Measurements from ENCODE around the gene ASIC5. TPM values are rescaled to one million over a fixed set of nuclear protein-coding genes. Genes with fewer than 3 reads are reported as not detected.

The ASIC5 gene
- total and polyA plus RNA-seq, 2 of the 4 experiments (the other 2 are of a cell fraction) = not detected

DNA sequence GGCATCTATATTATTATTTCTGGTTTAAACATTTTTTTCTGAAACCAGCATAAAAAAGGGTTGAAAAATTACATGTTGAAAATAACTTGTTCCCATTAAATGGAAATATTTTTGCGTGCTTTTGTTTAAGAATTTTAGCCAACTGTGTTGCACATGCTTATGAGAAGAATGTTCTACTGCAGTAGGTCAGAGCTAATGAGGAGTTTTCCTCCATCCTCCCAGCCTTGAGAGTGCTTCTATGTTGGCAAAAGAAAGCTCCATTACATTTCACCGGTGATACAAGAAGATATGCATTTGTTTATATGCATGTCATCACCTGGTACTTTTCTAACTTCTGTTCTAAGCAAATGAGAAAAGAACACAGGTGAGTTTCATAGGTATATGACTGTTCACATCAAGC is 23.9 kb upstream of the ASIC5 start:
- Histone ChIP-seq H3K4me1 (ENCODE audit: control insufficient read depth, insufficient read depth, low read length) (no peaks in the 10 kb centered on the region), H3K27me3 (ENCODE audit: control insufficient read depth, insufficient read depth, low read length) (no peaks in the 10 kb centered on the region), H3K4me3 (ENCODE audit: insufficient read depth, low read depth, low read length) (no peak overlapping the region), H3K14ac (replicated peaks; ENCODE audit: low read depth, low read length) (no peak overlapping the region), H3K9ac (ENCODE audit: low read depth, low read length) (no peak overlapping the region), H3K56ac (ENCODE audit: extremely low read depth, insufficient read depth, low read length) (no peak overlapping the region), H2AK9ac (replicated peaks; ENCODE audit: low read depth, low read length, poor library complexity) (no peak overlapping the region), H2BK15ac (ENCODE audit: low read depth, low read length) (no peak overlapping the region), H2BK120ac (ENCODE audit: low read depth, low read length) (no peak overlapping the region), H3K4ac (ENCODE audit: low read depth, low read length) (no peak overlapping the region), H3K27ac (ENCODE audit: insufficient read depth, low read length) (no peak overlapping the region), H3K9me1 (ENCODE audit: insufficient read depth, low read length) (no peaks in the 10 kb centered on the region), H4K91ac (ENCODE audit: insufficient read depth, low read depth, low read length) (no peak overlapping the region), H2AK5ac (ENCODE audit: low read depth, low read length) (no peak overlapping the region), H3K79me1 (ENCODE audit: low read depth in 1 of 2, low read length in 2 of 2) (no peaks in the 10 kb centered on the region), H3K9me3 (ENCODE audit: control insufficient read depth, insufficient read depth, low read length) (0 out of 2 replicates have a peak, but pooled peaks cover 2% of the 10 kb centered on the region), H3K4me2 (ENCODE audit: low read depth, low read length) (no peak overlapping the region), H3K36me3 (ENCODE audit: control insufficient read depth, insufficient read depth, low read length) (no peaks in the 10 kb centered on the region), H2AFZ (replicated peaks; ENCODE audit: low read length, poor library complexity) (no peak overlapping the region), H3K23ac (ENCODE audit: low read depth, low read length) (no peak overlapping the region), H4K5ac (ENCODE audit: low read depth, low read length) (no peak overlapping the region), H4K8ac (ENCODE audit: low read depth in 2 of 2, low read length in 2 of 2) (no peak overlapping the region), H4K20me1 (ENCODE audit: insufficient read depth, low read length) (no peaks in the 10 kb centered on the region), H2BK20ac (ENCODE audit: low read depth, low read length) (no peak overlapping the region), H3K18ac (ENCODE audit: low read depth, low read length) (no peak overlapping the region), H2BK5ac (ENCODE audit: low read depth, low read length, poor library complexity, severe bottlenecking) (no peak overlapping the region)
- dilution Hi-C loops (cut with HindIII; ENCODE audit: low sequenced_read_pairs, unreplicated experiment) = no loop called here
- no TSS peak for BruUV-seq (replicated peaks)
- TF ChIP-seq SMC3 (IDR thresholded peaks at IDR 0.05; ENCODE audit: low read depth, low read length) = no peak
- no peak for TF ChIP-seq POLR2A (IDR thresholded peaks at IDR 0.05; ENCODE audit: low read depth, low read length)
- TF ChIP-seq BHLHE40 (IDR thresholded peaks at IDR 0.05; ENCODE audit: low read depth, low read length) = no peak
- no peak for TF ChIP-seq RAD21 (IDR thresholded peaks at IDR 0.05; ENCODE audit: low read length)
- no peak for TF ChIP-seq NFE2L2 (IDR thresholded peaks at IDR 0.05; ENCODE audit: low read depth, low read length)
- no peak for TF ChIP-seq FOS (IDR thresholded peaks at IDR 0.05; ENCODE audit: low read depth, low read length)
- TF ChIP-seq CEBPB (IDR thresholded peaks at IDR 0.05; ENCODE audit: low read depth, low read length) = no peak
- TF ChIP-seq, protein P1, sequence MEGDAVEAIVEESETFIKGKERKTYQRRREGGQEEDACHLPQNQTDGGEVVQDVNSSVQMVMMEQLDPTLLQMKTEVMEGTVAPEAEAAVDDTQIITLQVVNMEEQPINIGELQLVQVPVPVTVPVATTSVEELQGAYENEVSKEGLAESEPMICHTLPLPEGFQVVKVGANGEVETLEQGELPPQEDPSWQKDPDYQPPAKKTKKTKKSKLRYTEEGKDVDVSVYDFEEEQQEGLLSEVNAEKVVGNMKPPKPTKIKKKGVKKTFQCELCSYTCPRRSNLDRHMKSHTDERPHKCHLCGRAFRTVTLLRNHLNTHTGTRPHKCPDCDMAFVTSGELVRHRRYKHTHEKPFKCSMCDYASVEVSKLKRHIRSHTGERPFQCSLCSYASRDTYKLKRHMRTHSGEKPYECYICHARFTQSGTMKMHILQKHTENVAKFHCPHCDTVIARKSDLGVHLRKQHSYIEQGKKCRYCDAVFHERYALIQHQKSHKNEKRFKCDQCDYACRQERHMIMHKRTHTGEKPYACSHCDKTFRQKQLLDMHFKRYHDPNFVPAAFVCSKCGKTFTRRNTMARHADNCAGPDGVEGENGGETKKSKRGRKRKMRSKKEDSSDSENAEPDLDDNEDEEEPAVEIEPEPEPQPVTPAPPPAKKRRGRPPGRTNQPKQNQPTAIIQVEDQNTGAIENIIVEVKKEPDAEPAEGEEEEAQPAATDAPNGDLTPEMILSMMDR (conservative IDR thresholded peaks at IDR 0.05; ENCODE audit: low read depth, low read length) = no peak
- TF ChIP-seq, protein P2, sequence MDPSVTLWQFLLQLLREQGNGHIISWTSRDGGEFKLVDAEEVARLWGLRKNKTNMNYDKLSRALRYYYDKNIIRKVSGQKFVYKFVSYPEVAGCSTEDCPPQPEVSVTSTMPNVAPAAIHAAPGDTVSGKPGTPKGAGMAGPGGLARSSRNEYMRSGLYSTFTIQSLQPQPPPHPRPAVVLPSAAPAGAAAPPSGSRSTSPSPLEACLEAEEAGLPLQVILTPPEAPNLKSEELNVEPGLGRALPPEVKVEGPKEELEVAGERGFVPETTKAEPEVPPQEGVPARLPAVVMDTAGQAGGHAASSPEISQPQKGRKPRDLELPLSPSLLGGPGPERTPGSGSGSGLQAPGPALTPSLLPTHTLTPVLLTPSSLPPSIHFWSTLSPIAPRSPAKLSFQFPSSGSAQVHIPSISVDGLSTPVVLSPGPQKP (IDR thresholded peaks at IDR 0.05; ENCODE audit: borderline replicate concordance, low read depth, low read length) = no peak
- TF ChIP-seq, protein P3, sequence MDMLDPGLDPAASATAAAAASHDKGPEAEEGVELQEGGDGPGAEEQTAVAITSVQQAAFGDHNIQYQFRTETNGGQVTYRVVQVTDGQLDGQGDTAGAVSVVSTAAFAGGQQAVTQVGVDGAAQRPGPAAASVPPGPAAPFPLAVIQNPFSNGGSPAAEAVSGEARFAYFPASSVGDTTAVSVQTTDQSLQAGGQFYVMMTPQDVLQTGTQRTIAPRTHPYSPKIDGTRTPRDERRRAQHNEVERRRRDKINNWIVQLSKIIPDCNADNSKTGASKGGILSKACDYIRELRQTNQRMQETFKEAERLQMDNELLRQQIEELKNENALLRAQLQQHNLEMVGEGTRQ (IDR thresholded peaks at IDR 0.05; ENCODE audit: low read depth, low read length) = no peak
- TF ChIP-seq MXI1 (IDR thresholded peaks at IDR 0.05; ENCODE audit: borderline replicate concordance, low read depth, low read length) = no peak
- in situ Hi-C loops (cut with MboI; ENCODE audit: low sequenced_read_pairs) = no loop called here
- intact Hi-C loops (cut with micrococcal nuclease) = no loop called here
- ATAC-seq (ENCODE audit: low read depth) (no peak), DNase-seq (no peak)
- CTCF ChIA-PET = interaction anchor here (1.3 kb wide), 1 partner anchor 10 kb away, joined by 3 read pairs; no protein-coding TSS in a partner anchor
- no CpG with 5 or more reads among the region's 2 CpGs for WGBS, 2 experiments (ENCODE audit: extremely low coverage in 2 of 2, insufficient read length in 1 of 2)
- POLR2A ChIA-PET (ENCODE audit: unreplicated experiment) = no interaction called here
